Naive thymus-derived CD8-positive, alpha-beta T cell (primary cell): ENCODE data around the gene CREB3L1. TPM values are rescaled to one million over a fixed set of nuclear protein-coding genes. Genes with fewer than 3 reads are reported as not detected.

Experiments
- ATAC-seq, 2 donors: fragments of 150-1000 bp; cut with Tn5 transposase in 1 of 2; sonication (Bioruptor Pico), chemical (Tn5 transposase) in 1 of 2; 1 replicate in 1 of 2; 2 replicates in 1 of 2; pipeline ENCODE4 v1.10.0; 2021; ENCODE audit warnings: mild to moderate bottlenecking in 2 of 2, moderate library complexity in 2 of 2
- POLR2A ChIA-PET: fragments of 350-600 bp; sonication (Branson Sonifier 250); formaldehyde crosslinking; loops from one replicate; lab custom pipeline; 2021; ENCODE audit warnings: antibody characterized with exemption; lab: Charles Lee
- DNase-seq, 10 donors: peaks; one replicate each; pipeline versions ENCODE4 v3.0.0 to v3.0.0-alpha.2; 2020 to 2022
- H3K27ac Mint-ChIP-seq, 10 donors: one replicate each; pipeline ENCODE4 v1.8.0; 2020 to 2022; ENCODE audit warnings: mild to moderate bottlenecking in 10 of 10, mixed read lengths in 10 of 10, moderate library complexity in 4 of 10, inconsistent platforms in 1 of 10
- H3K27me3 Mint-ChIP-seq, 5 donors: one replicate each; pipeline ENCODE4 v1.8.0; 2021 to 2022; ENCODE audit warnings: mixed read lengths in 5 of 5
- H3K36me3 Mint-ChIP-seq, 3 donors: one replicate each; pipeline ENCODE4 v1.8.0; 2020 to 2022; ENCODE audit warnings: mixed read lengths in 3 of 3, mild to moderate bottlenecking in 2 of 3, inconsistent platforms in 1 of 3
- H3K4me1 Mint-ChIP-seq, 4 donors: one replicate each; pipeline ENCODE4 v1.8.0; 2021 to 2022; ENCODE audit warnings: mixed read lengths in 4 of 4
- H3K4me3 Mint-ChIP-seq, 10 donors: one replicate each; pipeline ENCODE4 v1.8.0; 2020 to 2022; ENCODE audit warnings: mild to moderate bottlenecking in 10 of 10, mixed read lengths in 10 of 10, moderate library complexity in 6 of 10, inconsistent platforms in 1 of 10
- H3K9me3 Mint-ChIP-seq, 9 donors: one replicate each; pipeline ENCODE4 v1.8.0; 2020 to 2022; ENCODE audit warnings: mixed read lengths in 9 of 9, mild to moderate bottlenecking in 3 of 9, inconsistent platforms in 1 of 9, moderate library complexity in 1 of 9
- polyA plus RNA-seq, 3 donors: library from polyadenylated mRNA; unstranded; fragments of 300-500 nt; fragmentation: Illumina TruSeq; gene quantifications; one replicate each; pipeline ENCODE4 v1.2.3, GENCODE V29; 2021
- total RNA-seq, 8 experiments: library from RNA in 2 of 8; stranded (reverse) in 2 of 8; gene quantifications; one replicate each; pipeline ENCODE4 v1.2.3 and lab custom pipeline; 2021 to 2026

Gene CREB3L1
- total and polyA plus RNA-seq, 5 experiments from 2014 or later = not detected

GRCh38 chr11:46265764-46266163 lies 11.7 kb upstream of the CREB3L1 start:
- Mint-ChIP-seq H3K27me3 (peaks cover 0 to 3% (median 2%) of the 10 kb centered on the region in 5 donors), H3K4me1 (no peaks in the 10 kb centered on the region), H3K4me3 (no peak overlapping the region), H3K36me3 (no peaks in the 10 kb centered on the region), H3K9me3 (no peaks in the 10 kb centered on the region), H3K27ac (no peak overlapping the region)
- DNase-seq = no peak
- POLR2A ChIA-PET = no interaction called here
- ATAC-seq = no peak

DNA sequence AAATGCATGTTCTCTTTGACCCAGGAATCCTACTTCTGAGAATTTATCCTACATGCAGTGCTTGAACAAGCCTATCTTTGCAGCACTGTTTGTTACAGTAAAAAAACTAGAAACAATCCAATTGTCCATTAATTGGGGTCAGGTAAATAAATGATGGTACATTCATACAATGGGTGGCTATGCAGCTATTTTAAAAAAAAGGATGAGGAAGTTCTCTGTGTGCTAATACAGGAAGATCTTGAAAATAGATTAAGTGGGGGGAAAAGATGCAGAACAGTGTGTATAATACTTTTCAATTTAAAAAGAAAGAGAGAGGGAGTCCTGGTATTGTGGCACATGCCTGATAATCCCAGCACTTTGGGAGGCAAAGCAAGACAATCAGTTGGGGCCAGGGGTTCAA lies 9.5 kb upstream of the CREB3L1 start:
- Mint-ChIP-seq H3K4me1 (peaks cover 2 to 5% (median 4%) of the 10 kb centered on the region in 4 donors), H3K27ac (peak overlapping the region in 1 of 10 donors; percentile 79), H3K27me3 (peaks cover 0 to 3% (median 2%) of the 10 kb centered on the region in 5 donors), H3K4me3 (no peak overlapping the region), H3K9me3 (no peaks in the 10 kb centered on the region), H3K36me3 (no peaks in the 10 kb centered on the region)
- POLR2A ChIA-PET = no interaction called here
- ATAC-seq = no peak
- DNase-seq = no peak

- peaks cover 1 to 11% (median 6%) of the 10 kb centered on the region in 5 donors for H3K27me3 Mint-ChIP-seq
- no peak overlapping the region for H3K27ac Mint-ChIP-seq
- H3K4me1 Mint-ChIP-seq = peaks cover 2 to 5% (median 4%) of the 10 kb centered on the region in 4 donors
- POLR2A ChIA-PET = no interaction called here
- H3K4me3 Mint-ChIP-seq = no peak overlapping the region
- ATAC-seq (no peak), DNase-seq (no peak)
- no peaks in the 10 kb centered on the region for H3K9me3 Mint-ChIP-seq
- H3K36me3 Mint-ChIP-seq = no peaks in the 10 kb centered on the region
These were observed 6.8 kb upstream of the CREB3L1 start for GRCh38 chr11:46270684-46271083.

- ATAC-seq (no peak), DNase-seq (no peak)
- Mint-ChIP-seq H3K27me3 (peaks cover 2 to 15% (median 13%) of the 10 kb centered on the region in 5 donors), H3K4me3 (no peak overlapping the region), H3K4me1 (peaks cover 2 to 6% (median 4%) of the 10 kb centered on the region in 4 donors), H3K36me3 (no peaks in the 10 kb centered on the region), H3K9me3 (no peaks in the 10 kb centered on the region), H3K27ac (peak overlapping the region in 1 of 10 donors; percentile 45)
- POLR2A ChIA-PET = interaction anchor here (1.1 kb wide), 2 partner anchors 24 to 90 kb away, joined by 3 read pairs; no protein-coding TSS in a partner anchor
These were observed 6.1 kb upstream of the CREB3L1 start for GRCh38 chr11:46271407-46271806.

GRCh38 chr11:46271875-46272815 lies 5.3 kb upstream of the CREB3L1 start:
- H3K27ac Mint-ChIP-seq = peak overlapping the region in 4 of 10 donors; percentile 25 to 50 (median 42)
- POLR2A ChIA-PET = interaction anchor here (1.1 kb wide), 2 partner anchors 23 to 89 kb away, joined by 3 read pairs; no protein-coding TSS in a partner anchor
- H3K9me3 Mint-ChIP-seq = no peaks in the 10 kb centered on the region
- H3K36me3 Mint-ChIP-seq = no peaks in the 10 kb centered on the region
- ATAC-seq (no peak), DNase-seq (no peak)
- peaks cover 2 to 10% (median 5%) of the 10 kb centered on the region in 4 donors for H3K4me1 Mint-ChIP-seq
- peaks cover 6 to 23% (median 18%) of the 10 kb centered on the region in 5 donors for H3K27me3 Mint-ChIP-seq
- no peak overlapping the region for H3K4me3 Mint-ChIP-seq

DNA sequence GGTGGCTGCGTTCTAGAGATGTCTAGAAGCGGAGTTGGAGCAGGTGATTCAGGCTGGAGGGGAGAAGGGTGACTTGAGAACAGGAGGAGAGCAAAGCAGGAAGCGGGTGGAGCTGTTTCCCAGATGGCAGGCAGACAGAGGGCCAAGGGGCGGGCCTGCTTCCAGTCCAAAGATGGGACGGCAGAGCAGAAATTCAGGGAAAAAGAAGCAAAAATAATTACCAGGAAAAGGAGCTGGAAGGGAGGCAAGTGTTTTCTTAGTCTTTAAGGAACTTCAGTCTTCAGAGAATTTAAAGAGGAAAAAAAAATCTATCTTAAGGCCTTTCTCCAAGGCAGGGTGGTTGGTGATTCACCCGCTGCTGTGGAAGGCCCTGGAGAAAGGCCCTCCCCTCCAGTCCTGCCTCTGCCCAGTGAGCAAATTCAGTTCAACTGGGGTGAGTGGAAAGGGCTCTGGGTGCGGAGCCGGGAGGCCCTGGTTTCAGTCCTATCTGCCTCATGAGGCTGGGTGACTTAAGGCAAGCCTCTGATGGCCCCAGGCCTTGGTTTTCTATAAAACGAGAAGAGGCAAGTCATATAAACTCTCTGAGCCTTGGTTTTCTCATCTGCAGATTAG lies 4.5 kb upstream of the CREB3L1 start:
- H3K27ac Mint-ChIP-seq = peak overlapping the region in 4 of 10 donors; percentile 25 to 50 (median 42)
- H3K4me3 Mint-ChIP-seq = no peak overlapping the region

DNA sequence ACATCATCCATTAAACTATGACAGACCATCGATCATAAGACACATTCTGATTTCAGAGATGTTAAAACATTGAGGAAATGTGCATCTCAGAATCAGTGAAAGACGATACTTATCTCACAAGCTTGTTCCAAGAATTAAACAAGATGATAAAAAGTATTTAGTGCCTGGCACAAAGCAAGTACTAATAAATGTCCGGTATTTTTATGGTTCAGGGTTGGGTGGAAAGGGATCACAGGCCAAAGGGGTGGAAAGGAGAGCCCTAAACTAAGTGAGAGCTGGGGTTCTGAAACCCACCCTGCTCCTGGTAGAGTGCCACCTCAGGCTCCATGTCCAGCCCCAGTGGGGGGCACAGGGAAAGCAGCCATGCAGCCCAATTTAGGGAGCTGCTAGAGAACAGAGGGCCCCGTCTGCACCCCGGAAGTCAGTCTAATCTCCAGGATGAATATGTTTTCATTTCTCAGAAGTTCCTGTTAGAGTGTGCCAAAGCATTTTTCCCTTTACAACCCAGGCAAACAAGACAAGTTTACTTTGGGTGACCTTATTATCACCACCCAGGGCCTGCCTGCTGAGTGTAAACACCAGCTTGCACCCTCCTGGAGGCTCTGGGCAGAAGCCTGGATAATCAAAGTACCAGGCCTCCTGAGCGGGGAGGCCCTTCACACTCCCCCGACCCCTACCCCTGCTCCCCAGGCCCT lies 3.8 kb upstream of the CREB3L1 start:
- DNase-seq (no peak), ATAC-seq (no peak)
- POLR2A ChIA-PET = interaction anchor here (0.5 kb wide), 1 partner anchor 301 kb away, joined by 5 read pairs; no protein-coding TSS in a partner anchor

More for the DNA sequence above, 4.5 kb upstream of the CREB3L1 start:
- POLR2A ChIA-PET = no interaction called here
- no peaks in the 10 kb centered on the region for H3K36me3 Mint-ChIP-seq
- H3K9me3 Mint-ChIP-seq = no peaks in the 10 kb centered on the region
- peaks cover 6 to 14% (median 7%) of the 10 kb centered on the region in 4 donors for H3K4me1 Mint-ChIP-seq
- DNase-seq (no peak), ATAC-seq (no peak)
- H3K27me3 Mint-ChIP-seq = peaks cover 10 to 29% (median 22%) of the 10 kb centered on the region in 5 donors

DNA sequence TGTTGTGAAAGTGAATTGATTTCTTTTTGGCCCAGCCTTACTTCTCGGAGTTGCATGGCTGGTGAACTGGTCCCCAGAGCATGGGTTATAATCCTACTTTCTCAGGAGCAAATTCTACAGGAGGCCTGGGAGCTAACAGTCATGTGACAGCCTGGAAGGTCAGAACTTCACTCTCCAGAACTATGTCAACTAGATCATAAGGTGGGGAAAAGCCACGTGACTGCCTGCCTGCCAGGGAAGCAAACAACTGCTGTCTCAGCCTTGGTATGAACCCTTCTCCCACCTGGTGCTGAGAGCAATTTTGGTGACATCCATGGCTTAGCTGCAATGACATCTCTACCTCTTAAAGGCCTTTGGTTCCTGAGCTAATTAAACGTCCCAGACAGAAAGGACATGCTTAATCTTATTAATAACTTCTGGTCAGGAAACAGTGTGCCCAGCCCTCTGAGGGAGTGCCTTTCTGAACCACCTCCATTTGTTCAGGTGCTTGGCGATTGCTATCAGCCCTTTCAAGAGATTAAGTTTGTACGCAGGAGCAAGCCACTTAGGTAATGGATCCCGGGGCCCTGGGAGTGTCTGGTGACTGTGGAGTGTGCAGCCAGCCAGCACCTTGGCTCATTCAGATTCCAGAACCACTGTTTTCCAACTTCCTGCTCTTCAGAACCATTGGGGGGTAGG lies 1.4 kb upstream of the CREB3L1 start:
- Mint-ChIP-seq H3K27ac (peak overlapping the region in 1 of 10 donors; percentile 34), H3K4me3 (peak overlapping the region in 3 of 10 donors; percentile 22 to 67 (median 45)), H3K36me3 (no peaks in the 10 kb centered on the region), H3K27me3 (peaks cover 15 to 46% (median 37%) of the 10 kb centered on the region in 5 donors), H3K4me1 (peaks cover 10 to 21% (median 15%) of the 10 kb centered on the region in 4 donors), H3K9me3 (no peaks in the 10 kb centered on the region)
- no peak for DNase-seq
- POLR2A ChIA-PET = interaction anchor here (0.6 kb wide), 1 partner anchor 605 kb away, joined by 5 read pairs; no protein-coding TSS in a partner anchor
- no peak for ATAC-seq

More for the DNA sequence above, 3.8 kb upstream of the CREB3L1 start:
- H3K4me1 Mint-ChIP-seq = peaks cover 7 to 14% (median 12%) of the 10 kb centered on the region in 4 donors
- H3K27ac Mint-ChIP-seq = no peak overlapping the region
- no peak overlapping the region for H3K4me3 Mint-ChIP-seq
- no peaks in the 10 kb centered on the region for H3K36me3 Mint-ChIP-seq
- peaks cover 10 to 33% (median 22%) of the 10 kb centered on the region in 5 donors for H3K27me3 Mint-ChIP-seq
- H3K9me3 Mint-ChIP-seq = no peaks in the 10 kb centered on the region

- Mint-ChIP-seq H3K4me3 (peak overlapping the region in 9 of 10 donors; percentile 51 to 77 (median 66)), H3K36me3 (no peaks in the 10 kb centered on the region), H3K9me3 (no peaks in the 10 kb centered on the region), H3K4me1 (peaks cover 13 to 28% (median 19%) of the 10 kb centered on the region in 4 donors), H3K27ac (no peak overlapping the region), H3K27me3 (peaks cover 15 to 46% (median 37%) of the 10 kb centered on the region in 5 donors)
- DNase-seq = no peak
- no peak for ATAC-seq
- POLR2A ChIA-PET = no interaction called here
These were observed 195 bp upstream of the CREB3L1 start for GRCh38 chr11:46277313-46277621.

DNA sequence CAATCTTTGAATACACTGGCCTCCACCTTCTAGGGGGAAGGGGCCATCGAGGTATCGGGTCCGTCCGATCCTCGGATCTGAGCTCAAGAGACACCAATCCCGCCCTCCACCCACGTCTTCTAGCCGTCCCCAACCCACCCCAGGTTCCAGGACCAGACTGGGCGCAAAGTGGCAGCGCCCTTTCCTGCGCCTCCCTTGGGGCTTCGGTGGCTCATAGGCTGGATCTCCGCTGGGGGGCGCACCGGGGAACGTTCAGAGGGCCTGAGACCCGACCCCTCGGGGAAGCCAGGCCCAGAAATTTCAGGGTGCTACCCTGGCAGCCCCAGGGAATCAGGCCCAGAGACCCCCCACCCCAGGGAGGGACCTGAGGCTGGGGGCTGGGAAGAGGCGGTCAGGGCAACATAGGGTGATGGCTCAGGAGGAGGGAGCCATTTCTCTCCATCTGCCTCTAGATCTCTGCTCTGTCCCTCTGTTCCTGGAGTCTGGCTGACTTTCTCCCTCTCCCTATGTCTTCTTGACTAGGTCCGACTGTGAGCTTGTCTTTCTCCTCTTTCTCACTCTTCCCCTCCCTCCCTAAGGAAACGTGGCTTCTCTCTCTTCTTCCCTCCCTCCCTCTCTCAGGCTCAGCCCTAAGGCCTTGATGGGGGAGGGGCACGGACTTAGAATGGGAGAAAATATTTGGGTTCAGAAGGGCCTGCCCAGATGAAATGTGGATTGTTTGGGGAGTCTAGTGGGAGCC lies 1.1 kb downstream of the CREB3L1 start:
- peaks cover 17 to 46% (median 40%) of the 10 kb centered on the region in 5 donors for H3K27me3 Mint-ChIP-seq
- H3K9me3 Mint-ChIP-seq = no peaks in the 10 kb centered on the region

More for the DNA sequence above, 1.1 kb downstream of the CREB3L1 start:
- ATAC-seq = peak; percentile 70 to 71
- peak in 6 of 10 donors; percentile 17 to 50 (median 38) for DNase-seq
- POLR2A ChIA-PET = no interaction called here
- H3K27ac Mint-ChIP-seq = no peak overlapping the region
- no peaks in the 10 kb centered on the region for H3K36me3 Mint-ChIP-seq
- H3K4me3 Mint-ChIP-seq = peak overlapping the region in 8 of 10 donors; percentile 18 to 73 (median 54)
- H3K4me1 Mint-ChIP-seq = peaks cover 10 to 25% (median 16%) of the 10 kb centered on the region in 4 donors
